SK-N-SH (cell line): ENCODE data around the gene IL16. TPM values are rescaled to one million over a fixed set of nuclear protein-coding genes. Genes with fewer than 3 reads are reported as not detected.

Experiments
- CTCF ChIA-PET: fragments of 300-600, 350-600 bp; formaldehyde crosslinking; extraction: SDS; loops from one replicate; lab custom pipeline; 2021; lab: Yijun Ruan, JAX
- POLR2A ChIA-PET: fragments of 350-600 bp; sonication (Branson Sonifier 250); formaldehyde crosslinking; extraction: SDS; loops from one replicate; lab custom pipeline; 2020; ENCODE audit warnings: antibody characterized with exemption, inconsistent platforms; lab: Yijun Ruan, JAX
- DNase-seq: peaks from one replicate; pipeline ENCODE4 v3.0.0; 2012
- H2AFZ ChIP-seq: fragments of 200-600 bp; sonication (generic); 2 replicates; pipeline ENCODE4 v1.8.1; 2016; ENCODE audit warnings: antibody characterized with exemption, mild to moderate bottlenecking, low read depth
- H3F3A ChIP-seq: fragments of 200-600 bp; sonication (generic); replicated peaks from 2 replicates; pipeline ENCODE3; 2016; ENCODE audit warnings: antibody characterized with exemption, mild to moderate bottlenecking; ENCODE audit not compliant: insufficient read depth
- H3K27ac ChIP-seq, 2 experiments: fragments of 200-500 bp in 1 of 2; fragments of 200-600 bp in 1 of 2; sonication (Bioruptor generic) in 1 of 2; sonication (generic), shearing (Covaris generic) in 1 of 2; 2 replicates each; pipeline versions ENCODE4 v1.5.1 to v1.6.1; 2014 to 2016; ENCODE audit warnings: low read depth in 2 of 2, inconsistent platforms in 1 of 2, low read length in 1 of 2, mild to moderate bottlenecking in 1 of 2, mixed read lengths in 1 of 2
- H3K27me3 ChIP-seq: fragments of 200-600 bp; sonication (generic), shearing (Covaris generic); 2 replicates; pipeline ENCODE4 v1.6.1; 2016; ENCODE audit warnings: mixed run types; ENCODE audit not compliant: insufficient read depth
- H3K36me3 ChIP-seq, 2 experiments: fragments of 200-500 bp in 1 of 2; fragments of 200-600 bp in 1 of 2; sonication (Bioruptor generic) in 1 of 2; sonication (generic) in 1 of 2; replicated peaks in 1 of 2; 2 replicates each; pipeline versions ENCODE3 to v1.5.1; 2014 to 2016; ENCODE audit warnings: low read length in 1 of 2, mild to moderate bottlenecking in 1 of 2; ENCODE audit not compliant: insufficient read depth in 2 of 2, control insufficient read depth in 1 of 2
- H3K4me1 ChIP-seq, 2 experiments: fragments of 200-500 bp in 1 of 2; fragments of 200-600 bp in 1 of 2; sonication (Bioruptor generic) in 1 of 2; sonication (generic), shearing (Covaris generic) in 1 of 2; 2 replicates each; pipeline versions ENCODE4 v1.5.1 to v1.6.1; 2014 to 2016; ENCODE audit warnings: low read depth in 1 of 2, low read length in 1 of 2, mixed run types in 1 of 2; ENCODE audit not compliant: insufficient read depth in 2 of 2, control insufficient read depth in 1 of 2
- H3K4me2 ChIP-seq: fragments of 200-600 bp; sonication (generic), shearing (Covaris generic); 2 replicates; pipeline ENCODE4 v1.6.1; 2017; ENCODE audit warnings: mixed run types
- H3K4me3 ChIP-seq, 2 experiments: fragments of 200-500 bp in 1 of 2; fragments of 200-600 bp in 1 of 2; sonication (Bioruptor generic) in 1 of 2; sonication (generic), shearing (Covaris generic) in 1 of 2; 2 replicates each; pipeline versions ENCODE4 v1.5.1 to v1.8.1; 2014 to 2016; ENCODE audit warnings: low read depth in 2 of 2, inconsistent platforms in 1 of 2, low read length in 1 of 2, mild to moderate bottlenecking in 1 of 2, mixed read lengths in 1 of 2, moderate library complexity in 1 of 2
- H3K79me2 ChIP-seq: fragments of 200-600 bp; sonication (generic); 2 replicates; pipeline ENCODE4 v1.8.1; 2017; ENCODE audit warnings: mild to moderate bottlenecking; ENCODE audit not compliant: insufficient read depth
- H3K9ac ChIP-seq: fragments of 200-600 bp; sonication (generic); 2 replicates; pipeline ENCODE4 v1.6.1; 2017; ENCODE audit warnings: mixed run types
- H3K9me2 ChIP-seq: fragments of 200-600 bp; sonication (generic); 2 replicates; pipeline ENCODE4 v1.6.1; 2017; ENCODE audit warnings: mixed run types
- H3K9me3 ChIP-seq: fragments of 200-600 bp; sonication (generic); 2 replicates; pipeline ENCODE4 v1.6.1; 2017; ENCODE audit warnings: mixed run types, mild to moderate bottlenecking, moderate library complexity
- H4K20me1 ChIP-seq: fragments of 200-600 bp; sonication (generic); 2 replicates; pipeline ENCODE4 v1.6.1; 2017; ENCODE audit warnings: mild to moderate bottlenecking, mixed run types; ENCODE audit not compliant: insufficient read depth
- EP300 ChIP-seq, 2 experiments: IDR thresholded peaks; 2 replicates each; pipeline versions ENCODE4 v1.4.0 to v1.6.1; 2012; ENCODE audit warnings: borderline replicate concordance in 1 of 2, low read depth in 1 of 2, low read length in 1 of 2
- EZH2phosphoT487 ChIP-seq: fragments of 200-600 bp; sonication (generic); IDR thresholded peaks from 2 replicates; pipeline ENCODE4 v1.6.1; 2017; ENCODE audit warnings: low read depth, mixed run types, mild to moderate bottlenecking, antibody characterized with exemption, moderate library complexity, borderline replicate concordance
- FOSL2 ChIP-seq: IDR thresholded peaks from 2 replicates; pipeline ENCODE4 v1.4.0; 2012; ENCODE audit warnings: low read depth, mild to moderate bottlenecking, moderate library complexity, borderline replicate concordance
- FOXJ3 ChIP-seq: sonication (generic); formaldehyde crosslinking; IDR thresholded peaks from 2 replicates; pipeline ENCODE4 v1.5.1; 2020; ENCODE audit warnings: mild to moderate bottlenecking, missing genetic modification reagents
- GATA2 ChIP-seq: sonication (generic); formaldehyde crosslinking; IDR thresholded peaks from 2 replicates; pipeline ENCODE4 v1.5.0; 2020; ENCODE audit warnings: mild to moderate bottlenecking, missing genetic modification reagents
- MEF2A ChIP-seq: IDR thresholded peaks from 2 replicates; pipeline ENCODE4 v1.4.0; 2012; ENCODE audit warnings: low read depth, borderline replicate concordance
- NFIC ChIP-seq: IDR thresholded peaks from 2 replicates; pipeline ENCODE4 v1.4.0; 2012; ENCODE audit warnings: borderline replicate concordance
- NRF1 ChIP-seq: IDR thresholded peaks from 2 replicates; pipeline ENCODE4 v1.6.1; 2012; ENCODE audit warnings: low read depth, mild to moderate bottlenecking, low read length
- POLR2AphosphoS5 ChIP-seq: IDR thresholded peaks from 2 replicates; pipeline ENCODE4 v1.6.1; 2012; ENCODE audit warnings: low read depth, low read length
- RCOR1 ChIP-seq: fragments of 150-350 bp; IDR thresholded peaks from 2 replicates; pipeline ENCODE4 v1.6.1; 2017; ENCODE audit warnings: antibody characterized with exemption, low read length
- SMC3 ChIP-seq: IDR thresholded peaks from 2 replicates; pipeline ENCODE4 v1.6.1; 2012; ENCODE audit warnings: low read depth, low read length, improper control_type of control experiment
- WGBS: methylation state at CpG from one replicate; pipeline ENCODE4 v1.1.6; 2017; ENCODE audit warnings: low lambda C conversion rate; 5-methylcytosine and 5-hydroxymethylcytosine counted together
- polyA plus RNA-seq, 3 experiments: library from polyadenylated mRNA; depleted of rRNA; stranded (reverse); fragments of >200 nt; gene quantifications; 2 replicates each; pipeline ENCODE4 v1.2.3, GENCODE V29; 2012
- TF ChIP-seq, protein P1 (sequence below): IDR thresholded peaks from 2 replicates; pipeline ENCODE4 v1.4.0; 2012; ENCODE audit warnings: low read depth, borderline replicate concordance
- TF ChIP-seq, protein P2 (sequence below): IDR thresholded peaks from 2 replicates; pipeline ENCODE4 v1.6.1; 2012; ENCODE audit warnings: mild to moderate bottlenecking, low read depth, low read length, moderate library complexity
- TF ChIP-seq, protein P3 (sequence below): fragments of 200-600 bp; sonication (generic); IDR thresholded peaks from 2 replicates; pipeline ENCODE4 v1.6.1; 2017; ENCODE audit warnings: antibody characterized with exemption, mild to moderate bottlenecking, moderate library complexity
- TF ChIP-seq, protein P4 (sequence below): IDR thresholded peaks from 2 replicates; pipeline ENCODE4 v1.4.0; 2012; ENCODE audit warnings: low read depth

IL16 gene
- polyA plus RNA-seq, 1 of the 3 experiments (the other 2 are of a cell fraction) = not detected

DNA sequence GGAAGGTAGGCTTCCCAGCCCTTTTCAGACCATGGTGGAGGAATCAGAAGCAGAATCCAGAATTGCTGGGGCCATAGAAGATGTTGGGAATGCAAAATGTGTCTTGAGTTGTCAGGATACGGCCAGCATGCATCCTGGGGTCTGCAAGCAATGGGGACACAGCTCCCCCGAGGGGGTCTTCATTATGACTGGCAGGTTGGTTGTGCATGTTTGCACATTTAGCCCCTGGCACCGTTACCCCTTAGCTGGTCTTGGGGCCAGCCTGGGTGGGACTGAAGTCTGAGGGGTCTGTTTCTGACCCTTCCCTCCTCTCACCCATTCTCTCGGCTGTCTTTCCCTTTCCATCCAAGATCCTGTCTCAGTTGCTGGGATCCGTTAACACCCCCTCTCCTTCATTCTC is 76.5 kb downstream of the IL16 start (continued):
- TF ChIP-seq EP300 (IDR thresholded peaks at IDR 0.05; ENCODE audit: borderline replicate concordance in 1 of 2, low read depth in 1 of 2, low read length in 1 of 2) (no peak), EZH2phosphoT487 (no peak), MEF2A (no peak), FOXJ3 (no peak)
- TF ChIP-seq, protein P1, sequence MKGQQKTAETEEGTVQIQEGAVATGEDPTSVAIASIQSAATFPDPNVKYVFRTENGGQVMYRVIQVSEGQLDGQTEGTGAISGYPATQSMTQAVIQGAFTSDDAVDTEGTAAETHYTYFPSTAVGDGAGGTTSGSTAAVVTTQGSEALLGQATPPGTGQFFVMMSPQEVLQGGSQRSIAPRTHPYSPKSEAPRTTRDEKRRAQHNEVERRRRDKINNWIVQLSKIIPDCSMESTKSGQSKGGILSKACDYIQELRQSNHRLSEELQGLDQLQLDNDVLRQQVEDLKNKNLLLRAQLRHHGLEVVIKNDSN = no peak

DNA sequence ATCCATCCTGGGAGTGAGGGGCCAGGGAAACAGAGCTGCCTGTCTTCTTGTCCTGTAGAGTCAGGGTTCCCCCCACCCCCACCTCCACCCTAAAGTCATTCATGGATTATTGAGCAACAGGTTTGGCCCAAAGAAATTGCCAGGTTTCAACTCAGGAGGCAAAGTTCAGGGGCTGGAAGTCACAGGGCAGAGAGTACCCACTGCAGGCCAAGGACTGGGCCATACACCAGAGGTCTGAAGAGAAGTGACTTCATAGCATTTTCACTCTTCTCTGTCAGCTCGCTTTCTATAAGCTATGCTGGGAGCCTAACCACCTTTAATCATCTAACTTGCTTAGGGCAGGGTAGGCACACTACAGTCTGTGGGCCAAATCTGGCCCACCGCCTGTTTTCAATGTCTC is 77.2 kb downstream of the IL16 start:
- WGBS = 51% methylated on average over 2 of the region's 2 CpGs
- H3K9me2 ChIP-seq = no peaks in the 10 kb centered on the region
- POLR2A ChIA-PET = no interaction called here

DNA sequence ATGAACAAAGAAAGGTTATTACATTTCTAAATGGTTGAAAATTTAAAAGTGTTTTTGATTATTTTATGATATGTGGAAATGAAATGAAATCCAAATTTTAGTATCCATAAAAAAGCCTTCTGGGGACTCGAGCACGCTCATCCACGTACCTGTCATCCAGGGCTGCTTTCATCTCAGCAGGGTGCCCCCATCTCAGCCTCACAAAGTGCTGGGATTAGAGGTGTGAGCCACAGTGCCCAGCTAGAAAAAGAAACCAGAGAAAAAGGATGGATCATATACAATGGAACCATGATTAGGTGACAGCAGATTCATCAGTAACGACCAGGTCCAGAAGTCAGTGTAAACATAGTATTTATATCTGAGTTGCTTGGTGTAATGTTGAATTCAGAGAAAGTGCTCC is 77.6 kb downstream of the IL16 start:
- ChIA-PET POLR2A (no interaction called here), CTCF (interaction anchor here (0.6 to 7.2 kb wide), 24 partner anchors 9 to 889 kb away, joined by 3 to 173 read pairs (median 4); partner anchors contain the start of gene STARD5)
- Histone ChIP-seq H3K36me3 (no peaks in the 10 kb centered on the region), H3K9me2 (no peaks in the 10 kb centered on the region), H3K79me2 (no peaks in the 10 kb centered on the region), H2AFZ (no peak overlapping the region), H3K27me3 (peaks cover 15% of the 10 kb centered on the region; the same call in 1 of the 2 replicates), H3K4me2 (no peak overlapping the region), H3K9me3 (0 out of 2 replicates have a peak, but pooled peaks cover 11% of the 10 kb centered on the region), H3K9ac (no peak overlapping the region), H3K4me3 (no peak overlapping the region), H4K20me1 (no peaks in the 10 kb centered on the region), H3K27ac (no peak overlapping the region), H3F3A (no peaks in the 10 kb centered on the region), H3K4me1 (peaks cover 0 to 3% of the 10 kb centered on the region in 2 experiments; a peak in 1 of 4 replicates)
- DNase-seq = no peak
- 43% methylated on average over 4 of the region's 4 CpGs for WGBS
- TF ChIP-seq, protein P2, sequence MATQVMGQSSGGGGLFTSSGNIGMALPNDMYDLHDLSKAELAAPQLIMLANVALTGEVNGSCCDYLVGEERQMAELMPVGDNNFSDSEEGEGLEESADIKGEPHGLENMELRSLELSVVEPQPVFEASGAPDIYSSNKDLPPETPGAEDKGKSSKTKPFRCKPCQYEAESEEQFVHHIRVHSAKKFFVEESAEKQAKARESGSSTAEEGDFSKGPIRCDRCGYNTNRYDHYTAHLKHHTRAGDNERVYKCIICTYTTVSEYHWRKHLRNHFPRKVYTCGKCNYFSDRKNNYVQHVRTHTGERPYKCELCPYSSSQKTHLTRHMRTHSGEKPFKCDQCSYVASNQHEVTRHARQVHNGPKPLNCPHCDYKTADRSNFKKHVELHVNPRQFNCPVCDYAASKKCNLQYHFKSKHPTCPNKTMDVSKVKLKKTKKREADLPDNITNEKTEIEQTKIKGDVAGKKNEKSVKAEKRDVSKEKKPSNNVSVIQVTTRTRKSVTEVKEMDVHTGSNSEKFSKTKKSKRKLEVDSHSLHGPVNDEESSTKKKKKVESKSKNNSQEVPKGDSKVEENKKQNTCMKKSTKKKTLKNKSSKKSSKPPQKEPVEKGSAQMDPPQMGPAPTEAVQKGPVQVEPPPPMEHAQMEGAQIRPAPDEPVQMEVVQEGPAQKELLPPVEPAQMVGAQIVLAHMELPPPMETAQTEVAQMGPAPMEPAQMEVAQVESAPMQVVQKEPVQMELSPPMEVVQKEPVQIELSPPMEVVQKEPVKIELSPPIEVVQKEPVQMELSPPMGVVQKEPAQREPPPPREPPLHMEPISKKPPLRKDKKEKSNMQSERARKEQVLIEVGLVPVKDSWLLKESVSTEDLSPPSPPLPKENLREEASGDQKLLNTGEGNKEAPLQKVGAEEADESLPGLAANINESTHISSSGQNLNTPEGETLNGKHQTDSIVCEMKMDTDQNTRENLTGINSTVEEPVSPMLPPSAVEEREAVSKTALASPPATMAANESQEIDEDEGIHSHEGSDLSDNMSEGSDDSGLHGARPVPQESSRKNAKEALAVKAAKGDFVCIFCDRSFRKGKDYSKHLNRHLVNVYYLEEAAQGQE = no peak
- TF ChIP-seq SMC3 = no peak
- TF ChIP-seq, protein P3, sequence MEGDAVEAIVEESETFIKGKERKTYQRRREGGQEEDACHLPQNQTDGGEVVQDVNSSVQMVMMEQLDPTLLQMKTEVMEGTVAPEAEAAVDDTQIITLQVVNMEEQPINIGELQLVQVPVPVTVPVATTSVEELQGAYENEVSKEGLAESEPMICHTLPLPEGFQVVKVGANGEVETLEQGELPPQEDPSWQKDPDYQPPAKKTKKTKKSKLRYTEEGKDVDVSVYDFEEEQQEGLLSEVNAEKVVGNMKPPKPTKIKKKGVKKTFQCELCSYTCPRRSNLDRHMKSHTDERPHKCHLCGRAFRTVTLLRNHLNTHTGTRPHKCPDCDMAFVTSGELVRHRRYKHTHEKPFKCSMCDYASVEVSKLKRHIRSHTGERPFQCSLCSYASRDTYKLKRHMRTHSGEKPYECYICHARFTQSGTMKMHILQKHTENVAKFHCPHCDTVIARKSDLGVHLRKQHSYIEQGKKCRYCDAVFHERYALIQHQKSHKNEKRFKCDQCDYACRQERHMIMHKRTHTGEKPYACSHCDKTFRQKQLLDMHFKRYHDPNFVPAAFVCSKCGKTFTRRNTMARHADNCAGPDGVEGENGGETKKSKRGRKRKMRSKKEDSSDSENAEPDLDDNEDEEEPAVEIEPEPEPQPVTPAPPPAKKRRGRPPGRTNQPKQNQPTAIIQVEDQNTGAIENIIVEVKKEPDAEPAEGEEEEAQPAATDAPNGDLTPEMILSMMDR = no peak
- no peak for TF ChIP-seq NFIC
- no peak for TF ChIP-seq FOSL2
- no peak for TF ChIP-seq EZH2phosphoT487
- TF ChIP-seq POLR2AphosphoS5 = no peak

More for the DNA sequence above, 77.2 kb downstream of the IL16 start:
- Histone ChIP-seq H4K20me1 (no peaks in the 10 kb centered on the region), H3K4me3 (no peak overlapping the region), H3K27ac (no peak overlapping the region), H3K79me2 (no peaks in the 10 kb centered on the region), H3K4me1 (peaks cover 0 to 3% of the 10 kb centered on the region in 2 experiments; a peak in 1 of 4 replicates), H3K36me3 (no peaks in the 10 kb centered on the region), H3K9ac (no peak overlapping the region), H3K27me3 (peaks cover 15% of the 10 kb centered on the region; the same call in 1 of the 2 replicates), H3F3A (no peaks in the 10 kb centered on the region), H2AFZ (no peak overlapping the region), H3K4me2 (no peak overlapping the region), H3K9me3 (0 out of 2 replicates have a peak, but pooled peaks cover 11% of the 10 kb centered on the region)
- CTCF ChIA-PET = interaction anchor here (0.8 to 7.2 kb wide), 17 partner anchors 9 to 182 kb away, joined by 3 to 173 read pairs (median 5); partner anchors contain the start of gene STARD5
- no peak for DNase-seq
- TF ChIP-seq RCOR1 (no peak), GATA2 (no peak), POLR2AphosphoS5 (no peak), EP300 (IDR thresholded peaks at IDR 0.05; ENCODE audit: borderline replicate concordance in 1 of 2, low read depth in 1 of 2, low read length in 1 of 2) (no peak), NRF1 (no peak), MEF2A (no peak), NFIC (no peak)
- TF ChIP-seq, protein P1 = no peak
- TF ChIP-seq, protein P4, sequence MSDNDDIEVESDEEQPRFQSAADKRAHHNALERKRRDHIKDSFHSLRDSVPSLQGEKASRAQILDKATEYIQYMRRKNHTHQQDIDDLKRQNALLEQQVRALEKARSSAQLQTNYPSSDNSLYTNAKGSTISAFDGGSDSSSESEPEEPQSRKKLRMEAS = no peak
